Uterus (tissue), 2 donors: ENCODE measurements around the gene SLC2A6.

ENCODE experiments used
- CTCF ChIP-seq, 4 experiments: fragments of 200-600 bp in 2 of 4; fragments of 450-650 bp in 2 of 4; sonication (generic) in 2 of 4; IDR thresholded peaks; one replicate each; pipeline ENCODE4 v1.5.1; 2016 to 2019; ENCODE audit warnings: antibody characterized with exemption in 4 of 4, mild to moderate bottlenecking in 2 of 4, moderate library complexity in 1 of 4
- POLR2A ChIP-seq, 2 donors: fragments of 450-650 bp; IDR thresholded peaks; one replicate each; pipeline ENCODE4 v1.6.1; 2016; ENCODE audit warnings: antibody characterized with exemption in 2 of 2, mild to moderate bottlenecking in 1 of 2, moderate library complexity in 1 of 2

- TF ChIP-seq CTCF (IDR thresholded peaks at IDR 0.05) = no peak
- no peak for TF ChIP-seq POLR2A (IDR thresholded peaks at IDR 0.05)
Observed at GRCh38 chr9:133440874-133441273, 38.0 kb downstream of the SLC2A6 start.
